Hematopoietic multipotent progenitor cell treated with erythropoietin and hydrocortisone succinate and interleukin-3 and kit ligand, for 15 days (in vitro differentiated cells): ENCODE measurements around the gene RNF220.

Experiments used
- DNase-seq: peaks from one replicate; pipeline ENCODE4 v3.0.0-alpha.2; 2015; ENCODE audit warnings: low spot score

Gene RNF220

GRCh38 chr1:44523593-44524591 lies 118.8 kb downstream of the RNF220 start:
- DNase-seq, result no peak

GRCh38 chr1:44524655-44525500 lies 119.8 kb downstream of the RNF220 start:
- DNase-seq, result no peak

- no peak for DNase-seq
Measured at GRCh38 chr1:44526295-44527073, 121.4 kb downstream of the RNF220 start.

- peak; percentile 84 for DNase-seq
Measured at GRCh38 chr1:44531785-44532566, 126.9 kb downstream of the RNF220 start.

- DNase-seq, result no peak
Measured at GRCh38 chr1:44532567-44532944, 127.5 kb downstream of the RNF220 start.

- DNase-seq, result no peak
Measured at GRCh38 chr1:44534771-44535170, 129.7 kb downstream of the RNF220 start.

GRCh38 chr1:44536357-44537209 lies 131.5 kb downstream of the RNF220 start:
- no peak for DNase-seq

- DNase-seq, result no peak
Measured at GRCh38 chr1:44537538-44537937, 132.5 kb downstream of the RNF220 start.

- DNase-seq, result no peak
Measured at GRCh38 chr1:44537956-44538355, 132.9 kb downstream of the RNF220 start.

- no peak for DNase-seq
Measured at GRCh38 chr1:44539991-44540730, 135.1 kb downstream of the RNF220 start.

- no peak for DNase-seq
Measured at GRCh38 chr1:44542420-44543063, 137.5 kb downstream of the RNF220 start.

GRCh38 chr1:44543064-44543744 lies 138.1 kb downstream of the RNF220 start:
- DNase-seq, result no peak

- DNase-seq, result no peak
Measured at GRCh38 chr1:44543786-44544185, 138.7 kb downstream of the RNF220 start.

- DNase-seq, result no peak
Measured at GRCh38 chr1:44544960-44545359, 139.9 kb downstream of the RNF220 start.

GRCh38 chr1:44545961-44546360 lies 140.9 kb downstream of the RNF220 start:
- DNase-seq, result no peak

- DNase-seq, result no peak
Measured at GRCh38 chr1:44546403-44547053, 141.5 kb downstream of the RNF220 start.

- DNase-seq, result no peak
Measured at GRCh38 chr1:44547361-44547760, 142.3 kb downstream of the RNF220 start.

GRCh38 chr1:44547837-44548236 lies 142.8 kb downstream of the RNF220 start:
- DNase-seq, result no peak
